Measurements from ENCODE around the gene CHN2.

GRCh38 chr7:29454464-29454863, 259.9 kb downstream of the CHN2 start:
- no peak for TF ChIP-seq POLR2A (IDR thresholded peaks at IDR 0.05; ENCODE audit: low read depth, low read length)
- TF ChIP-seq POLR2AphosphoS5 (IDR thresholded peaks at IDR 0.05; ENCODE audit: low read depth, low read length), result no peak
- TF ChIP-seq PAX5 (IDR thresholded peaks at IDR 0.05; ENCODE audit: insufficient read depth, low read length, severe bottlenecking), result no peak
